ENCODE results near the gene GPR62. TPM values are rescaled to one million over a fixed set of nuclear protein-coding genes. Genes with fewer than 3 reads are reported as not detected.

The GPR62 gene
- total and polyA plus RNA-seq, 2 donors (not counting 3 experiments of a cell fraction or from before 2014, with no cell fraction given), result 0.04 to 0.15 TPM

DNA sequence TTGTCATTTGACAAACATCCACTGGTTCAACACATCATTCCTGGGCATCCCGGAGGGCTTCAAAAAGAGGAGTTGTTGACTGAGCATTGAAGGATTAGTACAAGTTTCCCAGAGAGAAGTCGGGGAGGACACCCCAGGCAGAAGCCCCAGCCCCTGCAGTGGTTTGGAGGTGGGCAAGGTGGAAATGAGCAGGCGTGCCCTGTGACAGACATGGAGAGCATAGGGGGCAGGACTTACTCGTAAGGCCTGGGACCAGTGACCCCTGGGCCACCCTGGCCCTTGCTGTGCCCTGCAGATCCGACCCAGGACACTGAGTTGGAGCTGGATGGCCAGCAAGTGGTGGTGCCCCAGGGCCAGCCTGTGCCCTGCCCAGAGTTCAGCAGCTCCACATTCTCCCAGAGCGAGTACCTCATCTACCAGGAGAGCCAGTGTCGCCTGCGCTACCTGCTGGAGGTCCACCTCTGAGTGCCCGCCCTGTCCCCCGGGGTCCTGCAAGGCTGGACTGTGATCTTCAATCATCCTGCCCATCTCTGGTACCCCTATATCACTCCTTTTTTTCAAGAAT lies 7.1 kb upstream of the GPR62 start:
- Histone ChIP-seq H3K36me3 (ENCODE audit: control insufficient read depth in 2 of 2, extremely low read depth in 1 of 2, insufficient read depth in 2 of 2, low read length in 2 of 2) (no peaks in the 10 kb centered on the region), H3K9ac (replicated peaks; ENCODE audit: extremely low read depth, insufficient read depth, low read length) (no peak overlapping the region), H3K4me2 (ENCODE audit: insufficient read depth, low read length) (no peak overlapping the region), H3K79me2 (ENCODE audit: control insufficient read depth, insufficient read depth, low read length) (no peaks in the 10 kb centered on the region), H3K4me3 (replicated peaks in 1 of 3; ENCODE audit: insufficient read depth in 1 of 3, low read depth in 1 of 3, low read length in 3 of 3) (no peak overlapping the region), H4K20me1 (replicated peaks; ENCODE audit: control insufficient read depth, extremely low read depth, insufficient read depth, low read length) (no peaks in the 10 kb centered on the region), H3K9me1 (replicated peaks; ENCODE audit: control insufficient read depth, extremely low read depth, insufficient read depth, low read length) (no peaks in the 10 kb centered on the region), H3K27ac (ENCODE audit: insufficient read depth, low read depth, low read length) (no peak overlapping the region), H3K9me3 (replicated peaks; ENCODE audit: control insufficient read depth, insufficient read depth, low read length) (no peaks in the 10 kb centered on the region), H3K4me1 (ENCODE audit: control insufficient read depth, extremely low read depth, insufficient read depth, low read length) (peaks cover 2% of the 10 kb centered on the region), H2AFZ (ENCODE audit: low read depth, low read length) (no peak overlapping the region), H3K27me3 (ENCODE audit: control insufficient read depth in 2 of 2, insufficient read depth in 2 of 2, low read length in 2 of 2) (no peaks in the 10 kb centered on the region)
- CTCF ChIA-PET, result interaction anchor here (1.1 kb wide), 1 partner anchor 35 kb away, joined by 3 read pairs; the partner anchor contains the start of gene ACY1
- BruUV-seq (replicated peaks), result no TSS peak
- DNase-seq (ENCODE audit: low read depth, low spot score) (no peak), FAIRE-seq (no peak)
- no peak for TF ChIP-seq MYC (IDR thresholded peaks at IDR 0.05; ENCODE audit: low read depth, low read length)
- intact Hi-C loops (cut with micrococcal nuclease), result loop anchor here (10.0 kb wide), 1 partner anchor 563 kb away; the partner anchor contains the start of gene MANF
- dilution Hi-C loops (cut with MboI; ENCODE audit: extremely low pct_ligation_motif_present, low sequenced_read_pairs), result no loop called here
- POLR2A ChIA-PET, result no interaction called here

DNA sequence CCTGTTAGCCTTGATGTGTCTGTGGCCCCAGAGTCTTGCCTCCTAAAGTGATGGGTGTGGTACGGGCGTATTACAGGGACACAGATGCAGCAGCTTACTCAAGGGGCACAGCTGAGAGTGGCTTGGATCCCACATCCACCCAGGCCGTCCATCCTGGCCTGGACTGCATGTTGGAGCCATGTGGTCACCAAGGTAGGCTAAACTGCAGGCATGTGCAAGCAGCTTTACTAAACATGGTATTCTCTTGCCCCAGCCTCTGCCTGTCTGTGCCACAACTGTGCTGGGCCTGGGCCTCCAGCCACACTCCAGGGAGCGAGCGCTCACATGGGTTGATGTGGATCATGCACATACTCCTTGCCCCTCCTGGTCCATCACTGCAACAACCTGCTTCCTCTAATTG lies 6.1 kb upstream of the GPR62 start:
- Histone ChIP-seq H3K4me3 (replicated peaks in 1 of 3; ENCODE audit: insufficient read depth in 1 of 3, low read depth in 1 of 3, low read length in 3 of 3) (no peak overlapping the region), H4K20me1 (replicated peaks; ENCODE audit: control insufficient read depth, extremely low read depth, insufficient read depth, low read length) (no peaks in the 10 kb centered on the region), H3K27ac (ENCODE audit: insufficient read depth, low read depth, low read length) (no peak overlapping the region), H3K9me1 (replicated peaks; ENCODE audit: control insufficient read depth, extremely low read depth, insufficient read depth, low read length) (no peaks in the 10 kb centered on the region), H3K9ac (replicated peaks; ENCODE audit: extremely low read depth, insufficient read depth, low read length) (no peak overlapping the region), H3K4me1 (ENCODE audit: control insufficient read depth, extremely low read depth, insufficient read depth, low read length) (no peaks in the 10 kb centered on the region), H3K27me3 (ENCODE audit: control insufficient read depth in 2 of 2, insufficient read depth in 2 of 2, low read length in 2 of 2) (peaks cover 2 to 5% of the 10 kb centered on the region in 2 experiments), H3K79me2 (ENCODE audit: control insufficient read depth, insufficient read depth, low read length) (no peaks in the 10 kb centered on the region), H3K4me2 (ENCODE audit: insufficient read depth, low read length) (no peak overlapping the region), H2AFZ (ENCODE audit: low read depth, low read length) (no peak overlapping the region), H3K36me3 (ENCODE audit: control insufficient read depth in 2 of 2, extremely low read depth in 1 of 2, insufficient read depth in 2 of 2, low read length in 2 of 2) (no peaks in the 10 kb centered on the region), H3K9me3 (replicated peaks; ENCODE audit: control insufficient read depth, insufficient read depth, low read length) (no peaks in the 10 kb centered on the region)
- ChIA-PET CTCF (no interaction called here), POLR2A (no interaction called here)
- BruUV-seq (replicated peaks), result no TSS peak
- TF ChIP-seq POLR2AphosphoS5 (IDR thresholded peaks at IDR 0.05; ENCODE audit: insufficient read depth, low read depth, low read length), result no peak
- no peak for TF ChIP-seq EZH2 (IDR thresholded peaks at IDR 0.05; ENCODE audit: borderline replicate concordance, low read depth, low read length, severe bottlenecking)
- no peak for TF ChIP-seq FOS (IDR thresholded peaks at IDR 0.05; ENCODE audit: borderline replicate concordance, insufficient read depth, low read length)
- FAIRE-seq (no peak), DNase-seq (ENCODE audit: low read depth, low spot score) (no peak)
- dilution Hi-C loops (cut with MboI; ENCODE audit: extremely low pct_ligation_motif_present, low sequenced_read_pairs), result no loop called here
- intact Hi-C loops (cut with micrococcal nuclease), result loop anchor here (10.0 kb wide), 1 partner anchor 564 kb away; the partner anchor contains the start of gene MANF

Measured in endothelial cell of umbilical vein (primary cell).